PC-3 (cell line): ENCODE measurements around the gene PCDHGB1. TPM values are rescaled to one million over a fixed set of nuclear protein-coding genes. Genes with fewer than 3 reads are reported as not detected.

Experiments used
- ATAC-seq: fragments of 200-7000 bp; cut with Tn5 transposase; 2 replicates; pipeline ENCODE4 v1.9.1; 2020; ENCODE audit warnings: mild to moderate bottlenecking, moderate library complexity
- BruUV-seq: library from RNA; stranded (reverse); fragments of 400-500 nt; replicated peaks from 2 replicates; lab custom pipeline; 2021; lab: Mats Ljungman, UMichigan
- CTCF ChIA-PET: fragments of 300-600 bp; sonication (Branson Sonifier 250); formaldehyde crosslinking; loops from one replicate; lab custom pipeline; 2022; ENCODE audit warnings: antibody characterized with exemption; lab: Charles Lee
- POLR2A ChIA-PET: fragments of 300-600 bp; sonication (Branson Sonifier 250); formaldehyde crosslinking; loops from one replicate; lab custom pipeline; 2022; ENCODE audit warnings: antibody characterized with exemption; ENCODE audit not compliant: unreplicated experiment; lab: Charles Lee
- DNase-seq: peaks from one replicate; pipeline ENCODE4 v3.0.0-alpha.2; 2015
- H2AFZ ChIP-seq: fragments of 300-600 bp; sonication (generic); 2 replicates; pipeline ENCODE4 v1.6.0; 2016; ENCODE audit warnings: antibody characterized with exemption, low read length
- H3F3A ChIP-seq: fragments of 300-600 bp; sonication (generic); one replicate; pipeline ENCODE4 v1.6.0; 2017; ENCODE audit warnings: antibody characterized with exemption, low read length, control low read depth, mild to moderate bottlenecking; ENCODE audit not compliant: unreplicated experiment
- H3K27ac ChIP-seq: fragments of 300-600 bp; sonication (generic); 2 replicates; pipeline ENCODE4 v1.5.1; 2016; ENCODE audit warnings: mild to moderate bottlenecking, low read length
- H3K27me3 ChIP-seq: fragments of 300-600 bp; sonication (generic); 2 replicates; pipeline ENCODE4 v1.6.1; 2016; ENCODE audit warnings: low read length, mixed read lengths
- H3K36me3 ChIP-seq: fragments of 300-600 bp; sonication (generic); 2 replicates; pipeline ENCODE4 v1.6.1; 2016; ENCODE audit warnings: low read depth, mixed run types, low read length, mixed read lengths
- H3K4me1 ChIP-seq: fragments of 300-600 bp; sonication (generic); 2 replicates; pipeline ENCODE4 v1.5.1; 2016; ENCODE audit warnings: low read length; ENCODE audit not compliant: insufficient read depth
- H3K4me2 ChIP-seq: fragments of 300-600 bp; sonication (generic); 2 replicates; pipeline ENCODE4 v1.6.0; 2016; ENCODE audit warnings: low read length
- H3K4me3 ChIP-seq: fragments of 300-600 bp; sonication (generic); 2 replicates; pipeline ENCODE4 v1.5.1; 2016; ENCODE audit warnings: mild to moderate bottlenecking, low read length, mixed read lengths
- H3K79me2 ChIP-seq: fragments of 300-600 bp; sonication (generic); 2 replicates; pipeline ENCODE4 v1.6.1; 2017; ENCODE audit warnings: low read length, mixed read lengths
- H3K9ac ChIP-seq: fragments of 300-600 bp; sonication (generic); 2 replicates; pipeline ENCODE4 v1.6.0; 2016; ENCODE audit warnings: mild to moderate bottlenecking, low read length
- H3K9me2 ChIP-seq: fragments of 300-600 bp; sonication (generic); replicated peaks from 2 replicates; pipeline ENCODE4 v1.6.1; 2016; ENCODE audit warnings: mixed run types, low read length, mixed read lengths
- H3K9me3 ChIP-seq: fragments of 300-600 bp; sonication (generic); 2 replicates; pipeline ENCODE4 v1.6.1; 2016; ENCODE audit warnings: low read length, mixed read lengths
- H4K20me1 ChIP-seq: fragments of 300-600 bp; sonication (generic); 2 replicates; pipeline ENCODE4 v1.6.1; 2016; ENCODE audit warnings: low read length, mixed read lengths
- EZH2 ChIP-seq: fragments of 300-600 bp; sonication (generic); IDR thresholded peaks from one replicate; pipeline ENCODE4 v1.6.1; 2017; ENCODE audit warnings: antibody characterized with exemption, mild to moderate bottlenecking, low read length; ENCODE audit not compliant: unreplicated experiment
- EZH2phosphoT487 ChIP-seq: fragments of 300-600 bp; sonication (generic); IDR thresholded peaks from 2 replicates; pipeline ENCODE4 v1.6.1; 2018; ENCODE audit warnings: mild to moderate bottlenecking, antibody characterized with exemption, low read length, borderline replicate concordance
- intact Hi-C: fragments of 100-400 bp; cut with micrococcal nuclease; formaldehyde crosslinking; loops from 2 replicates; pipeline ENCODE4 v1.9.0; 2023
- total RNA-seq: library from RNA; depleted of rRNA; stranded (reverse); fragments of >200 nt; gene quantifications from 2 replicates; pipeline ENCODE4 v1.2.3, GENCODE V29; 2014
- TF ChIP-seq, protein P1 (sequence below): fragments of 300-600 bp; sonication (generic); conservative IDR thresholded peaks from 2 replicates; pipeline ENCODE4 v1.5.1; 2017; ENCODE audit warnings: antibody characterized with exemption, low read depth, mild to moderate bottlenecking, low read length

PCDHGB1 gene
- total RNA-seq, 1 experiment from 2014 or later = 0.04 TPM

GRCh38 chr5:141360685-141361084, 10.8 kb downstream of the PCDHGB1 start:
- ChIA-PET CTCF (interaction anchor here (1.1 kb wide), 1 partner anchor 200 kb away, joined by 5 read pairs; no protein-coding TSS in a partner anchor), POLR2A (no interaction called here)
- no peaks in the 10 kb centered on the region for H3F3A ChIP-seq
- 0 out of 2 replicates have a peak overlapping the region, but pooled peaks have one; percentile 94 for H2AFZ ChIP-seq
- no peaks in the 10 kb centered on the region; the same call in 1 of the 2 replicates for H3K9me3 ChIP-seq
- no peak overlapping the region for H3K9ac ChIP-seq
- DNase-seq = no peak
- no peaks in the 10 kb centered on the region for H3K9me2 ChIP-seq
- 0 out of 2 replicates have a peak, but pooled peaks cover 3% of the 10 kb centered on the region for H3K4me1 ChIP-seq
- no peaks in the 10 kb centered on the region for H3K36me3 ChIP-seq
- no TSS peak for BruUV-seq
- no peaks in the 10 kb centered on the region for H3K27me3 ChIP-seq
- H3K27ac ChIP-seq = no peak overlapping the region
- H4K20me1 ChIP-seq = no peaks in the 10 kb centered on the region
- no peaks in the 10 kb centered on the region for H3K79me2 ChIP-seq
- TF ChIP-seq EZH2phosphoT487 = no peak
- no peak for TF ChIP-seq EZH2
- TF ChIP-seq, protein P1, sequence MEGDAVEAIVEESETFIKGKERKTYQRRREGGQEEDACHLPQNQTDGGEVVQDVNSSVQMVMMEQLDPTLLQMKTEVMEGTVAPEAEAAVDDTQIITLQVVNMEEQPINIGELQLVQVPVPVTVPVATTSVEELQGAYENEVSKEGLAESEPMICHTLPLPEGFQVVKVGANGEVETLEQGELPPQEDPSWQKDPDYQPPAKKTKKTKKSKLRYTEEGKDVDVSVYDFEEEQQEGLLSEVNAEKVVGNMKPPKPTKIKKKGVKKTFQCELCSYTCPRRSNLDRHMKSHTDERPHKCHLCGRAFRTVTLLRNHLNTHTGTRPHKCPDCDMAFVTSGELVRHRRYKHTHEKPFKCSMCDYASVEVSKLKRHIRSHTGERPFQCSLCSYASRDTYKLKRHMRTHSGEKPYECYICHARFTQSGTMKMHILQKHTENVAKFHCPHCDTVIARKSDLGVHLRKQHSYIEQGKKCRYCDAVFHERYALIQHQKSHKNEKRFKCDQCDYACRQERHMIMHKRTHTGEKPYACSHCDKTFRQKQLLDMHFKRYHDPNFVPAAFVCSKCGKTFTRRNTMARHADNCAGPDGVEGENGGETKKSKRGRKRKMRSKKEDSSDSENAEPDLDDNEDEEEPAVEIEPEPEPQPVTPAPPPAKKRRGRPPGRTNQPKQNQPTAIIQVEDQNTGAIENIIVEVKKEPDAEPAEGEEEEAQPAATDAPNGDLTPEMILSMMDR = no peak
- H3K4me3 ChIP-seq = peak overlapping the region; percentile 69; the same call in 1 of the 2 replicates
- no peak for ATAC-seq
- intact Hi-C loops = loop anchor here (1.0 to 5.0 kb wide), 2 partner anchors 200 to 268 kb away; partner anchors contain the start of gene PCDHB2
- peak overlapping the region; percentile 80; the same call in 1 of the 2 replicates for H3K4me2 ChIP-seq

DNA sequence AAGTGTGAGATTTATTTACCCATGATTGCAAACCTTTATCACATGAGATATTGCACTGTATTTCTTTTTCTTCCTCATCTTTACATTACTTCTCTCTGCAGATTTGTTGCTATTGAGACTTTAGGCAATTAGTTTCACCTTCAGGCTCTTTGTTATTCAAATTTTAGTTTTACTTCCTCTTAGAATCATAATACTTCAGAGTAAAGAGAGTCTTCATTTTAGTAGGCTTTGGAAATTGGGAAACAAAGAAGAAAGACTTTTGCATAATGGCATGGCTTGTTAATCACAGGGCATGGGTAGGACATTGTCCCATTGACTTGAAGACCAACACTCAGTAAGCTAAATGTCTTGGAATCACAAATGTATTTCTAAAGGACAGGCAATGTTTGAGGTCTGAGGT, 12.8 kb downstream of the PCDHGB1 start:
- ChIA-PET CTCF (no interaction called here), POLR2A (no interaction called here)
- Histone ChIP-seq H3K9ac (no peak overlapping the region), H4K20me1 (no peaks in the 10 kb centered on the region), H3K27me3 (no peaks in the 10 kb centered on the region), H2AFZ (no peak overlapping the region), H3K4me1 (0 out of 2 replicates have a peak, but pooled peaks cover 3% of the 10 kb centered on the region), H3K4me3 (no peak overlapping the region), H3K27ac (no peak overlapping the region), H3K4me2 (no peak overlapping the region), H3F3A (no peaks in the 10 kb centered on the region), H3K36me3 (no peaks in the 10 kb centered on the region; the same call in 1 of the 2 replicates), H3K9me2 (no peaks in the 10 kb centered on the region), H3K79me2 (no peaks in the 10 kb centered on the region), H3K9me3 (no peaks in the 10 kb centered on the region; the same call in 1 of the 2 replicates)
- DNase-seq (no peak), ATAC-seq (no peak)
- BruUV-seq = no TSS peak
- TF ChIP-seq, protein P1 = no peak
- TF ChIP-seq EZH2 (no peak), EZH2phosphoT487 (no peak)
- intact Hi-C loops = loop anchor here (5.0 kb wide), 1 partner anchor 270 kb away; the partner anchor contains the start of gene PCDHB2
